IPS-18c (cell line): ENCODE results near the gene TTLL11.

Experiments
- H3K4me3 ChIP-seq: 2 replicates; pipeline ENCODE4 v1.7.0; 2013; ENCODE audit warnings: low read depth, mild to moderate bottlenecking, low read length, moderate library complexity; ENCODE audit not compliant: insufficient read depth
- H3K9me3 ChIP-seq: one replicate; pipeline ENCODE4 v1.6.1; 2013; ENCODE audit warnings: mild to moderate bottlenecking, low read length, moderate library complexity; ENCODE audit not compliant: control insufficient read depth, insufficient read depth

TTLL11 gene

DNA sequence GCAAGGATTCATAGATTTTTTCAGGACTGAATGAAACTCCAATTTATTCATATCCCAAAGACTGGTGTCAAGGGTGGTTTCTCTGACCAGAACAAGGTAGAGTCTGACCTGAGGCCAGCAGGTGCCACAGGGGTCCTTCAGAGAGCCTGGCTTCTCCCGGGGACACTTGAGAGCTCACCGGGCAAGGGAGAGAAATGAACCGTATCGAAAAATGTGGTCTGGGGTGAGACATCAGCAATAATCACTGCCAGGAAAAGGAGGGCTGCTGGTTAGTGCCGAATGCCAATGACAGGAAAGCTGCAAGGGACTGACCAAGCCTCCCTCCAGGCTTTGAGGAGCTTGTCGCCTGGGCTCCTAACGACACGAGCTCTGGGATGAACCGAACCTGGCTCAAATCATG is 142.7 kb downstream of the TTLL11 start:
- no peak overlapping the region for H3K4me3 ChIP-seq
- H3K9me3 ChIP-seq: no peaks in the 10 kb centered on the region

DNA sequence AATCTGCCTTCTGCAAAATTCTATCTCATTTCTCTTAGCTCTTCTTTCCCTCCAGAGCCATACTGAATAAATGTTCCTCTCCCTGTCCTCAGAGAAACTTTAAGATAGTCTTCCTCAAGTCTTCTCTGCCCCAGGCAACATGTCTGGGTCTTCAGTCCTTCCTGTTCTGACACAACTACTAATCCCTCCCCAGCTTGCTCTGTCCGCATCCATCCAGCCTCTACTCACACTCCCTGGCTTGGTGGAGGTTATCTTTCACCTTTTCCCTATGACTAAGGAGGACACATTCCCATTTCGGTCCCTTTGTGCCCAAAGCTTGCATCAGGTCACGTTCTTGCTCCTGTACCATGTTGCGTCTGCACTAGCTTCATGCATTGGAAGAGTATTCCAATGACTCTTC is 143.3 kb downstream of the TTLL11 start:
- Histone ChIP-seq H3K4me3 (no peak overlapping the region), H3K9me3 (no peaks in the 10 kb centered on the region)

DNA sequence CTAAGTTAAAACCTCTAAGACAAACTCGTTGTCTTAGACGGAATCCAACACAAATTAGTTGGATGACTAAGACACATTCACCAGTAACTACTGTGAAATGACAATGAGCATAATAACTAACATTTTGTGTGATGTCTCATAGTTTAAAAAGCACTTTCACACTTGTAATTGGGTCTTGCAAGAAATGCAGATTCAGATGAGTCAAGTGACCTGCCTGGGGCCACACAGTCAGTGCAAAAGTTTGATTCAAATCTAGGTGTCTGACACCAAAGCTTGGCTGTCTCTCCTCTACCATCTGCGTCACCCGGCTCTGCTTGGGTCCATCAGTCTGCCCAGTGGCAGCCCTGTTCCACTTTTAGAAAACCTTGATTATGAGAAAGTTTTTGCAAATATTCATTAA is 143.7 kb downstream of the TTLL11 start:
- H3K4me3 ChIP-seq: no peak overlapping the region
- no peaks in the 10 kb centered on the region for H3K9me3 ChIP-seq

DNA sequence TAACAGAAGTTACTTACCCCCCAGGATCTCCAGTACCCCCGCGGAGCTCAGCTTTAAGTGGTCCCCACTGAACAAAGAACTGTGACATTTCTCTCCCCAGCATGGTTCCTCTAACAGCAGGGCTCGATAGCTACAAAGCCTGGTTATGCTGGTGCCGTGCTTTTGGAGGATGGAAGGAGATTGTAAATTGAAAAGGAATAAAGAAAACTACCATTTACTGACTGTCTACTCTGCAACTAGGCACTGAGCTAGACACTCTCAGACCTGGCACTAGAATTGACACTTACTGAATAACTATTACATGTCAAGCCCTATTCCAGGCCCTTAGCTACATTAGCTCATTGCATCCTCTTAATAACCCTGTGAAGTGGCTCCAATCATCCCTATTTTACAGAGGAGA is 145.3 kb downstream of the TTLL11 start:
- Histone ChIP-seq H3K4me3 (no peak overlapping the region), H3K9me3 (no peaks in the 10 kb centered on the region)

DNA sequence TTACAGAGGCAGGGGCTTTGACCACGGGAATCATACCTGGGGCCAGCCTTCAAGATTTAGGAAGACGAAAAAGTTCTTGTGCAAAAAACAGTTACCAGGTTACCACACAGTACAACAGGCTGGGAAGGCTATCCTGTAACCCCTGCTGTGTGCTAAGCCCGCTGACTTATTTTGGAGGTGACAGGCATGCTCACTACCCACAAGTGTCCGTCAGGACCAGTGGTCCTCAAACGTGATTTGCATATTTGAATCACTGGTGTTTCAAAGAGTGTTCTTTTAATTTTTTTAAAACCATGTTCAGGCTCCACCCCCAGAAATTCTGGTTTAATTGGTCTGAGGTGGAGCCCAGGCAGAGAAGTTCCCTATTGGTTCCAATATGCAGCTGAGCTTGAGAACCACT is 146.6 kb downstream of the TTLL11 start:
- no peak overlapping the region for H3K4me3 ChIP-seq
- no peaks in the 10 kb centered on the region for H3K9me3 ChIP-seq

DNA sequence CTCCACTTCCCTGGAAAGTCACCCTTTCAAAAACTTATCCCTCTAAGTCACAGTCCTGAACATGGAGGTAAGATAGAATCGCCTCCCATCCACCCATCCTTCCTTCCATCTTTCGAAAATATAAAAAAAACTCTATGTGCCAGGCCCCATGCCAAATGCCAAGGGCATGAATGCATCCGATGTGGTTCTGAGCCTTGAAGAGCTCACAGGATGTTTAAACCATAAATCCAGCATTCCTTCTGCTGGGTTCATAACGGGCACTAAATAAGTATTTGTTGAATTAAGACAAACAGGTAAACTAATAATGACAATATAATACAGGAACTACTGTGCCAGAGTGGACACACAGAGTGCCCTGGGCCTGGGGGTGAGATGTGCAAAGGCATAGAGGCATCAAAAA is 147.3 kb downstream of the TTLL11 start:
- Histone ChIP-seq H3K4me3 (no peak overlapping the region), H3K9me3 (no peaks in the 10 kb centered on the region)

DNA sequence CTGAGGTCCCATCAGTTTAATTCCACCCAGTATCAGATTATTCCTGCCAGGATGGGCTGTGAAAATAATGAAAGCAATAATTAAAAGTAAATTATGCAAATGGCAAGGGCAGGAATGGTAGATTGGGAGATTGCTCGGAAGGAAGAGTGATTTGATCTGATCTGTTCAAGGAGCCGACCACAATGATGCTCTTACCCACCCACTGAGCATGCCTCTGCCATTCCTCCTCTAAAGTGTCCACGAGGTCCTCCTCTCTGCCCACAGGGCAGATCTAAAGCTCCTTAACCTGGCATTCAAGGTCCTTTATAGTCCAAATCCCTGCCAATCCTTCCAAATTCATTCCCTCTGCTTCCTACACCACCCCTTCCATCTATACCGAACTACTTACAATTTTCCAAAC is 147.8 kb downstream of the TTLL11 start:
- Histone ChIP-seq H3K9me3 (no peaks in the 10 kb centered on the region), H3K4me3 (no peak overlapping the region)

DNA sequence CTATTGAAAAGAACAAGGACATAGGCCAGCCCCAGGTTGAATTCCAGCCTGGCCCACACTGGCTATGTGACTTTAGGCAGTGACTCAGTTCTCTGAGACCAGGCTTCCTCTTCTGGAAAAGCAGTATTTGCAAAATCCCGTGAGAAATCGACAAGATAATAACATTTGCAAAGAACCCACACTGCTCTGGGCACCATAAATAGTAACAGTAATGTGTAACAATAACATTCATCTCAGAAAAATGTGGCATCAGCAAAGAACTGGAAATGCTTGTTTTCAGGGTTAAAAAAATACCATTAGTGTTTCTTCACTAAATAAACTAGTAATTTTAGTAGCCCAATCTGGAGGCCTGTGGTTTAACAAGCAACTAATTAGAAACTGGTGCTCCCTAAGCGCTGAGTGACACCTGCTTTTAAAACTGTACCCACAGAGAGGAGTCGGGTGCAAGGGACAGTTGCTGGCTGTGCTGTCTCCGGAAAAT is 148.4 kb downstream of the TTLL11 start:
- H3K4me3 ChIP-seq: no peak overlapping the region
- no peaks in the 10 kb centered on the region for H3K9me3 ChIP-seq

DNA sequence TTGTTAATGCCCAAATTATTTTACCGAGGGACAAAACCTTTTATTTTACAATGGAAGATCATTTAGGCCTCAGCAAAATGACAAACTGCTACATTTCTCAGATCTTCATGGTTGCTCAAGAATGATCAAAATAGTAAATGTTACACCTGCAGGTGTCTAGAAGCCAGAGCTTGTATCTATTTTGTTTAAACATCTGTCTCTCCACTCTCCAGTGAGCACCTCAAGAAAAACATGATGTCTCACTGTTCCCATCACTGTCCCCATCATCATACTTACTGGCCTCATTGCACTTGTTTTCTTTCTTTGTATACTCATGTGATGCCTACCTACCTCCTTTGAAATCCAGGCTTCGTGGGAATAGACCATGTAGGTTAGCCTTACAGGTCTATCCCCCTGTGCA is 149.6 kb downstream of the TTLL11 start:
- Histone ChIP-seq H3K4me3 (no peak overlapping the region), H3K9me3 (no peaks in the 10 kb centered on the region)

DNA sequence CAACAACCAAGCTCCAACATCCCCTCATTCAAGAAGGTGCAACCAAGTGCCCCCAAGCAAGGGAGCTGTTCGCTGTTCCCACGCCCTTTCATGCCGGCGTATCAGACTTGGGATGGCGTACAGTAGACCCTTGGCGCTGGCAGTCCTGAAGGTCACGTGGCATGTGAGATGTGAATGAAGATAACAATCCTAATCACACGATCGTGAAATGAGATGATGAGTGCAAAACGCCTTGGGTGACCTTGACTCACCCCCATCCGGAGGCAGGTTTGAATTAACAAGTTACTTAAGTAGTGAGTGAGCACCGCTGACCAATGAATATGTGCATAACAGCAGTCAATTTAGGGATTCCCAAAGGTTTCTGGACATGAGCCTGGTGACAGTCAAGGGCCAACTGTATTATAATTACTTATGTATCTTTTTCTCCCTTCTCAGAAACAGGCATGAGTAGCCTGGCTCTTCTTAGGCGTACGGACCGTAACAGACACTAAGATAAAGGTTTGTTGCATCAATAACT is 150.2 kb downstream of the TTLL11 start:
- Histone ChIP-seq H3K4me3 (no peak overlapping the region), H3K9me3 (no peaks in the 10 kb centered on the region)

DNA sequence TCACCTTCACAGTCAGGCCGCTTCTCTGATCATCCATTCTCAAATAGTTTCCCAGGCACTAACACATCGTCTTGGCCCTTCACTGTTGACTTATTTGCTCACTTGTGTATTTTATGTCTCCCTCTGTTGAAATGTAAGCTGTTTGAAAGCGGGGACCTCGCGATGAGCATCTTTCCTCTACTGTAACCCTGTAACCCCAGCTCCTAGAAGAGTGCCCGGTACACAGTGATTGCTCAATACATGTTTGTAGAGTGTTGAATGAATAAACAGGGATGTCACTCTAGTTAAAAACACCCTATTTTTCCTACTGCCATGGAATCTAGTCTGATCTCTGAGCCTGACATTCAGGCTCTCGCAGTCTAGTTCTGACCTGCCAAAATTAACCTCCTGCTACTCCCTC is 150.8 kb downstream of the TTLL11 start:
- no peaks in the 10 kb centered on the region for H3K9me3 ChIP-seq
- no peak overlapping the region for H3K4me3 ChIP-seq

DNA sequence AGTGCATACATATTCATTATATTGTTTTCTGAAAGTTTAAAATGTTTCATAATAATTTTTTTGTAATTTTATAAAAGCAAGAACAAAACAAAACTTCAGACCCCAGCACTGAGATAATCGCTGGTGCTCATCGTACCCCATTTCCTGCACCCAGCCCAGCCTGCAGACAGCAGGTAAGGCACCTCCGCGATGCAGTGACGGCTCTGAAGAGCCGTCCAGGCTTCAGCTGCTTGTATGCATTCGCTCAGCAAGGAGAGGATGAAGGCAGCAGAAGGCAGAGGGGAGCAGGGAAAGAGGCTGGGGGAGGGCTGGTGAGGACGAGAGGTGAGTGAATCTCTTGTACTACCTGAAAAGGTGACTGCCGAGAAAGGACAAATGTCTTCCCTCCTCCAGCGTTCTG is 153.5 kb downstream of the TTLL11 start:
- H3K9me3 ChIP-seq: no peaks in the 10 kb centered on the region

DNA sequence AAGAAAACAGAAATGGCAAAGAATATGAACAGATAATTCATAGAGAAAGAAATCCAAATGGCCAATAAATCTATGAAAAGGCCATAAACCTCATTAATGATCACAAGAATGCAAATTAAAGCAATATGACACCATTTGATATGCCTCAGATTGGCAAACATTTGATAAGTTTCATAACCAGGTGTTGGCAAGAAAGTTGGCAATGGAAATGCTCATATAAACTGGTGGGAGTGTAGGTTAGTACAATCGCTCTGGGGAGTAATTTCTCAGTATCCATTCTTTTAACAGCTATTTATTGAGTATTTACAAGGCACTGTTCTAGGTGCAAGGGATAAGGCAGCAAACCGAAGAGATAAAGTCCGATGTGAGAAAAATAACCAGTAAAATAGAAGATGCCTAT is 154.5 kb downstream of the TTLL11 start:
- Histone ChIP-seq H3K9me3 (no peaks in the 10 kb centered on the region), H3K4me3 (no peak overlapping the region)

More for the DNA sequence above, 153.5 kb downstream of the TTLL11 start:
- H3K4me3 ChIP-seq: no peak overlapping the region

DNA sequence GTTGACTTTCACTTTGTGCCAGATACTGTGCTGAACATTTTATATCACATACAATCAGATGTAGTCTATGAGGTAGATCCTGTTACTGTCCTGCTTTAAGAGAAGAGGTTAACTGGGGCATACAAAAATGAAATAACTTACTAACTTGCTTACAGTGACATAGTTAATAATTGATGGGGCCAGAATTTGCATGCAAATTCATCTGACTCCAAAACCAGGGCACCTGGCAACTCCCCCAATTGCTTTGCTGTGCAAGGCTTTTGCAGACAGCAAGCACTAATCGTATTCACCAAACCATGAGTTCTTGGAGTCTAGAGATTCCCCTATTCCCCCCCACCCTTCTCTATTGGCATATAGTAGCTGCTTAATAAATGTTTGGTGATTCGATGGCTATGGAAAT is 155.9 kb downstream of the TTLL11 start:
- no peak overlapping the region for H3K4me3 ChIP-seq
- no peaks in the 10 kb centered on the region for H3K9me3 ChIP-seq

DNA sequence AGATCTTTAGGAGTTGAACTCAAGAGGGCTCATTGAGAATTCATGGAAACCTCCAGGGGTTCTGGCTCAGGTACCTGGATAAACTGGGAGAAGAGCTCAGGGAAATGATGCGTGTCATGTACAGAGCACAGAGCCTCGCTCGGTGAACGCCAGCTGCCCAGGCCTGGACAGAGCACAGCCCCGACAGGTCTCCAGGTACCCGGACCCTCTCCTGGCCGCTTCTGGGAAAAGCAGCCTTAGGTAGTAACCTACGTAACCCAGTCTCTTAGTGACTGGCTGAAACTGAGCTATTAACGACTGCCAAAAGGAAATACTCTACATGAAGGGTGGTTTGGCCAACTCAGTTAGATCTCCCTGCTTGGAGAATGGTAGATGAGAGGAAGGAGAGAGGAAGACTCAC is 157.4 kb downstream of the TTLL11 start:
- no peaks in the 10 kb centered on the region for H3K9me3 ChIP-seq
- no peak overlapping the region for H3K4me3 ChIP-seq

DNA sequence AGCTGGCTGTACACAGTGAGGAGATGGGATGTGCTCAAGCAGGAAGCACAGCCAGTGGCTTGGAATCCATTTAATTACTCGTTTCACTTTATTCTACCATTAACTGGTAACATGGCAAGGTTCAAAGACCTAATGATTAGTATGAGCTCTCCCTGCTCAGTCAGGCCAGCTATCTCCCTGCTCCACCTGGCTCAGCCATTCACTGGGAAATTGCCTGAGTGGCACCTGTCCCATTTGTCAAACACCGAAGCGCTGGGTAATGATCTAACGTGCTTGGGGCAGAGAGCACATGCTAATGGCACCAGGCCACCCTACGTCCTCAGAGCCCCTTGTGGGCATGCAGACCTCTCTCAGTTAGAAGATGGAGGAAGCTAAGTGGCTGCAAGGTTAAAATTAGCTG is 162.2 kb downstream of the TTLL11 start:
- Histone ChIP-seq H3K9me3 (no peaks in the 10 kb centered on the region), H3K4me3 (no peak overlapping the region)

DNA sequence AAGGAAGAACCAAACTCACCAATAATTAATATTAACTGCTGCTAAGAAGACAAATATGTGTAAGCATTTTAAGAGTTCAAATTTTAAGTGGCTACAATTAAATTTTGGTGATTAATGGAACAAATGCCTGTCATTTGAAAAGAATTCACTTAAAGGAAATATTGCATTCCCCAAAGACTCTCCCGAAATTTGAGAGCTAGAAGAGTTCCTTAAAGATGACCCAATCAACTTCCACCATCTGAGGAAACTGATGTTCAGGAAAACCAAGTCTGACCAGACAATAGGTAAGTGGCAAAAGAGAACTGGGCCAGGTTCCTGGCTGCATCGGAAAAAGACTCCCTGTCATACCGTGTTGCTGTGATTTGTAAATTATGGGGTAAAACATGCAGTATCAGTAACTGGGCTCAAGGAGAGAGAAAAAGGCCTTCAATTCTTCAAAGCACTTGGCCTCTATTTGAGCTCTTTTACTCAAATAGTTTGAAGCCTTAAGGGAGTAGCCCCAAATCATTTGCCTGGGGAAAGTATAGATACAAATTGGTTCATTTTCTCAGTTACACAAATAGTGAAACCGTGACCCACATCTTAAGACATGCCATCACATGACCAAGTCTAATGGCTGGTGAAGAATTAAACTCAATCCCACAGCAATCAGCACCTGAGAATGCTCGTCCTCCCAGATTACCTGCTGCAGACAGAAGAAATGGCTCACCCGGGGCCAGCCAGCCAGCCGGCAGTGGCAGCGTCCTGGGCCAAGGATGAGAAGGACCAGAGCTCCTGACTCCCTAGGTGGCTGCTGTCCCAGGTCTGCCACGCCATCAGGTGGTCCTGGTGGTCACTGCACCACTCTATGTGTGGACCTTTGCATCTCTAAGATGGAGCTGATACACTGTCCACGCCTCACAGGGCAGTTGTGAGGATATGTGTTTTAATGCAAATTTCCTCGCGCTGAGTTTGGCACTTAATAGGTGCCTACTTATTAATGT is 162.9 kb downstream of the TTLL11 start:
- Histone ChIP-seq H3K4me3 (no peak overlapping the region), H3K9me3 (no peaks in the 10 kb centered on the region)

DNA sequence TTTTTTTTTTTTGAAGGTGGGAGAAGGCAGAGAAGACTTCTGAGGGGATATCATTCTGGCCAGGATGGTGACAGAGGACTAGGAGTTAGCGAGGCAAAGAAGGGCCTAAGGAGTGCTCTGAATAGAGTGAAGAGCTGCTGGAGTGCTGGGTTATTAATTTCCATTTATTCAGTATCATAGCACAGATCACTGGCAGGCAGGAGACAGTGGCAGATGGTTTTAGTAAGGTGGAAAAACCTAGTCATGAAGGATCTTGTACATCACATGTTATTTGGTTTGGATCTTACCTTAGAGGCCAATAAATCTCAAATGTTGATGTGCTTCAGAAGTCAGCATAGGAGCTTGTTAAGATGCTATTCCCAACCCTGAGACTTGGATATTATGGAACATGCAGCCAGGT is 165.5 kb downstream of the TTLL11 start:
- Histone ChIP-seq H3K4me3 (no peak overlapping the region), H3K9me3 (no peaks in the 10 kb centered on the region)
